ENCODE measurements around the gene SYT13.

SYT13 gene

GRCh38 chr11:45218705-45219104, 67.4 kb downstream of the SYT13 start:
- no peak for DNase-seq (ENCODE audit: low read depth in 2 of 2)

- DNase-seq (ENCODE audit: low read depth in 2 of 2): no peak
Observed at GRCh38 chr11:45217991-45218390, 68.2 kb downstream of the SYT13 start.

- no peak for DNase-seq (ENCODE audit: low read depth in 2 of 2)
Observed at GRCh38 chr11:45216901-45217300, 69.2 kb downstream of the SYT13 start.

- DNase-seq (ENCODE audit: low read depth in 2 of 2): no peak
Observed at GRCh38 chr11:45216031-45216430, 70.1 kb downstream of the SYT13 start.

- DNase-seq (ENCODE audit: low read depth in 2 of 2): no peak
Observed at GRCh38 chr11:45215098-45215865, 70.9 kb downstream of the SYT13 start.

GRCh38 chr11:45213717-45214116, 72.4 kb downstream of the SYT13 start:
- no peak for DNase-seq (ENCODE audit: low read depth in 2 of 2)

- no peak for DNase-seq (ENCODE audit: low read depth in 2 of 2)
Observed at GRCh38 chr11:45213316-45213665, 72.8 kb downstream of the SYT13 start.

GRCh38 chr11:45212566-45213315, 73.4 kb downstream of the SYT13 start:
- no peak for DNase-seq (ENCODE audit: low read depth in 2 of 2)

- no peak for DNase-seq (ENCODE audit: low read depth in 2 of 2)
Observed at GRCh38 chr11:45211732-45212131, 74.4 kb downstream of the SYT13 start.

- DNase-seq (ENCODE audit: low read depth in 2 of 2): no peak
Observed at GRCh38 chr11:45210846-45211245, 75.3 kb downstream of the SYT13 start.

- no peak for DNase-seq (ENCODE audit: low read depth in 2 of 2)
Observed at GRCh38 chr11:45209891-45210699, 76.0 kb downstream of the SYT13 start.

GRCh38 chr11:45209000-45209879, 76.9 kb downstream of the SYT13 start:
- DNase-seq (ENCODE audit: low read depth in 2 of 2): no peak

GRCh38 chr11:45208135-45208534, 78.0 kb downstream of the SYT13 start:
- DNase-seq (ENCODE audit: low read depth in 2 of 2): no peak

- no peak for DNase-seq (ENCODE audit: low read depth in 2 of 2)
Observed at GRCh38 chr11:45205978-45206377, 80.2 kb downstream of the SYT13 start.

- no peak for DNase-seq (ENCODE audit: low read depth in 2 of 2)
Observed at GRCh38 chr11:45204761-45205160, 81.4 kb downstream of the SYT13 start.

- DNase-seq (ENCODE audit: low read depth in 2 of 2): no peak
Observed at GRCh38 chr11:45193695-45194094, 92.4 kb downstream of the SYT13 start.
